Chondrocyte (in vitro differentiated cells): ENCODE data around the gene EVI5. TPM values are rescaled to one million over a fixed set of nuclear protein-coding genes. Genes with fewer than 3 reads are reported as not detected.
"Not testable (repeated sequence)": the region's sequence is repeated elsewhere in the genome, so short reads cannot be mapped to it uniquely, and the experiment has no call there.

Experiments used
- DNase-seq: peaks from one replicate; pipeline ENCODE4 v3.0.0; 2021; ENCODE audit warnings: mixed read lengths, low spot score
- H3K27ac Mint-ChIP-seq: one replicate; pipeline ENCODE4 v1.8.0; 2021; ENCODE audit warnings: mild to moderate bottlenecking, moderate library complexity, mixed read lengths; ENCODE audit not compliant: unreplicated experiment
- H3K27me3 Mint-ChIP-seq: 2 replicates; pipeline ENCODE4 v1.8.0; 2021; ENCODE audit warnings: low read depth, mixed read lengths
- H3K36me3 Mint-ChIP-seq: 2 replicates; pipeline ENCODE4 v1.8.0; 2021; ENCODE audit warnings: low read depth, mixed read lengths
- H3K4me1 Mint-ChIP-seq: 2 replicates; pipeline ENCODE4 v1.8.0; 2021; ENCODE audit warnings: low read depth, mild to moderate bottlenecking, mixed read lengths
- H3K4me3 Mint-ChIP-seq: one replicate; pipeline ENCODE4 v1.8.0; 2021; ENCODE audit warnings: mild to moderate bottlenecking, moderate library complexity, mixed read lengths; ENCODE audit not compliant: unreplicated experiment
- H3K9me3 Mint-ChIP-seq: 2 replicates; pipeline ENCODE4 v1.8.0; 2021; ENCODE audit warnings: low read depth, mixed read lengths
- CTCF ChIP-seq: fragments of 200-600 bp; sonication (generic); IDR thresholded peaks from 2 replicates; pipeline ENCODE4 v1.5.0; 2021; ENCODE audit warnings: antibody characterized with exemption, mild to moderate bottlenecking, moderate library complexity
- total RNA-seq: library from RNA; stranded (reverse); gene quantifications from 3 replicates; pipeline ENCODE4 v1.2.1, GENCODE V29; 2021

EVI5 gene
- total RNA-seq, 1 donor from 2014 or later: 66.8 TPM

DNA sequence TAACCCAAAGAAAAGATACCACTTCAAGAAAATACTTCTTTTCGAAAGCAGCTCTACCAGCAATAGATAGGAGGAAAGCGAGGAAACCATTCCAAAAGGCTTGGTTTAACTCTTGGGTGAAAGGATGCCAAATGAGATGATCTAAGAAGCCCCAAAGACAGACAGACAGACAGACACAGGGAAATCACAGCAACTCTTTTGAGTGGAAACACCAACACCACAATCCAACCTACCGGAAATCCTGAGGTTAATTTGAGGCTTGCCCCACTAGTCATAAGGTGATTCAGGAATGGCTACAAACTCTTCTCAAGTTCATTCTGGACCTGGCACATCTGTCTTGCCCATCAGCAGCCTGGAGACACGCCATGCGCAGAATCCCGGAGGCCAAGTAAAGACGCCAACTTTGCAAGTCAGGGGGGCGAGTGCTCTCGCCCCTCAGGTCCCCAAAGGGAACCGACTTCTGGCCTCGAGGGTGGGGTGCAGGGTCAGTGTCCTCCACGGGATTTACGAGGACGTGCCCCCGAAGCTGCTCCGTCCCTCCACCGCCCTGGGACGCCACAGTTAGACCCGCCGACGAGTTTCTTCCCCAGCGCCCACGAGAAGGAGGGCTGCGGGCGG, 778 bp downstream of the EVI5 start:
- no peak for DNase-seq
- Mint-ChIP-seq H3K9me3 (no peaks in the 10 kb centered on the region), H3K27ac (peak overlapping the region; percentile 91), H3K4me1 (peaks cover 33% of the 10 kb centered on the region), H3K27me3 (no peaks in the 10 kb centered on the region), H3K4me3 (peak overlapping the region; percentile 91), H3K36me3 (no peaks in the 10 kb centered on the region)
- no peak for TF ChIP-seq CTCF

GRCh38 chr1:92783550-92783949, 1.4 kb downstream of the EVI5 start:
- peak; percentile 51 for TF ChIP-seq CTCF
- Mint-ChIP-seq H3K4me3 (peak overlapping the region; percentile 91), H3K27ac (peak overlapping the region; percentile 91), H3K4me1 (peaks cover 34% of the 10 kb centered on the region)
- H3K36me3 Mint-ChIP-seq, H3K27me3 Mint-ChIP-seq, DNase-seq, H3K9me3 Mint-ChIP-seq: not testable (repeated sequence)

- Mint-ChIP-seq H3K4me3 (no peak overlapping the region), H3K4me1 (peaks cover 41% of the 10 kb centered on the region), H3K36me3 (no peaks in the 10 kb centered on the region), H3K27me3 (no peaks in the 10 kb centered on the region), H3K27ac (no peak overlapping the region), H3K9me3 (no peaks in the 10 kb centered on the region)
- no peak for DNase-seq
- TF ChIP-seq CTCF: no peak
Observed at GRCh38 chr1:92778376-92778775, 6.5 kb downstream of the EVI5 start.

GRCh38 chr1:92774407-92774806, 10.5 kb downstream of the EVI5 start:
- Mint-ChIP-seq H3K4me3 (no peak overlapping the region), H3K27me3 (no peaks in the 10 kb centered on the region)

DNA sequence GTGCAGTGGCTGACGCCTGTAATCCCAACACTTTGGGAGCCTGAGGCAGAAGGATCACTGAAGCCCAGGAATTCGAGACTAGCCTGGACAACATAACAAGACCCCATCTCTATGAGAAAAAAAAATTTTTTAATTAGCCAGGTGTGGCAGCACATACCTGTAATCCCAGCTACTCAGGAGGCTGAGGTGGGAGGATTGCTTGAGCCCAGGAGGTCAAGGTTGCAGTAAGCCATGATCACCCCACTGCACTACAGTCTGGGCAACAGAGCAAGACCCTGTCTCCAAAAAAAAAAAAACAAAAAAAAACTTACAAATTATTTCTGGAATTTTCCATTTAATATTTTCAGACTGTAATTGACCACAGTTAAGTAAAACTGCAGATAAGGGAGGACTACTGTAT, 11.2 kb downstream of the EVI5 start:
- H3K4me1 Mint-ChIP-seq: peaks cover 19% of the 10 kb centered on the region
- H3K36me3 Mint-ChIP-seq, H3K27me3 Mint-ChIP-seq, H3K27ac Mint-ChIP-seq, DNase-seq, H3K9me3 Mint-ChIP-seq, H3K4me3 Mint-ChIP-seq: not testable (repeated sequence)

More at GRCh38 chr1:92774407-92774806, 10.5 kb downstream of the EVI5 start:
- TF ChIP-seq CTCF: no peak
- Mint-ChIP-seq H3K9me3 (no peaks in the 10 kb centered on the region), H3K36me3 (peaks cover 3% of the 10 kb centered on the region), H3K4me1 (peaks cover 19% of the 10 kb centered on the region), H3K27ac (no peak overlapping the region)
- no peak for DNase-seq

DNA sequence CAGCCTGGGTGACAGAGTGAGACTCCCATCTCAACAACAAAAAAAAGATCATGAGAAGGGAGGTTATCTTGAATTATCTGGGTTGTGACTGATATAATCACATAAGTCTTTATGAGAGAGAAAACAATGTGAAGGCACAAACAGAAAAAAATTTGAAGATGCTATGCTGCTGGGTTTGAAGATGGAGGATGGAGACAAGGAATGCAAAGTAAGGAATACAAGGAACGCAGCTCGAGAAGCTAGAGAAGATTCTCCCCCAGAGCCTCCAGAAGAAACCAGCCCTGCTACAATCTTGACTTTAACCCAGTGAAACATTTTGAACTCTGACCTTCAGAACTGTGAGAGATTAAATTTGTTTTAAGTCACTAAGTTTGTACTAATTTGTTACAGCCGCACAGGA, 15.1 kb downstream of the EVI5 start:
- no peak for TF ChIP-seq CTCF
- H3K4me3 Mint-ChIP-seq: no peak overlapping the region
- H3K9me3 Mint-ChIP-seq: no peaks in the 10 kb centered on the region
- H3K27ac Mint-ChIP-seq: no peak overlapping the region
- H3K27me3 Mint-ChIP-seq: no peaks in the 10 kb centered on the region
- H3K4me1 Mint-ChIP-seq: peaks cover 6% of the 10 kb centered on the region
- H3K36me3 Mint-ChIP-seq: peaks cover 6% of the 10 kb centered on the region
- no peak for DNase-seq
